Liver (tissue), 9 donors: ENCODE measurements around the gene ADAR. TPM values are rescaled to one million over a fixed set of nuclear protein-coding genes. Genes with fewer than 3 reads are reported as not detected.

ENCODE experiments used
- DNase-seq: peaks from one replicate; pipeline ENCODE4 v3.0.0-alpha.2; 2017; ENCODE audit warnings: low spot score
- H3K27ac ChIP-seq, 2 donors: one replicate each; pipeline ENCODE4 v1.7.0; 2013; ENCODE audit warnings: inconsistent platforms in 2 of 2, low read length in 2 of 2, control low read depth in 1 of 2, low read depth in 1 of 2, mild to moderate bottlenecking in 1 of 2
- H3K27me3 ChIP-seq, 4 donors: one replicate each; pipeline versions ENCODE4 v1.6.1 to v1.7.0; 2013; ENCODE audit warnings: low read length in 3 of 4, inconsistent platforms in 1 of 4, mild to moderate bottlenecking in 1 of 4, moderate library complexity in 1 of 4; ENCODE audit not compliant: control insufficient read depth in 4 of 4, insufficient read depth in 4 of 4
- H3K36me3 ChIP-seq, 4 donors: one replicate each; pipeline versions ENCODE4 v1.6.1 to v1.7.0; 2013; ENCODE audit warnings: low read length in 3 of 4, mild to moderate bottlenecking in 3 of 4, low read depth in 1 of 4, moderate library complexity in 1 of 4; ENCODE audit not compliant: control insufficient read depth in 4 of 4, insufficient read depth in 3 of 4
- H3K4me1 ChIP-seq, 4 donors: one replicate each; pipeline versions ENCODE4 v1.6.1 to v1.7.0; 2013; ENCODE audit warnings: low read length in 3 of 4, mild to moderate bottlenecking in 3 of 4, moderate library complexity in 1 of 4; ENCODE audit not compliant: control insufficient read depth in 4 of 4, insufficient read depth in 4 of 4
- H3K4me3 ChIP-seq, 3 donors: one replicate each; pipeline versions ENCODE4 v1.6.1 to v1.7.0; 2013; ENCODE audit warnings: low read length in 3 of 3, control low read depth in 1 of 3, low read depth in 1 of 3, mild to moderate bottlenecking in 1 of 3
- H3K9ac ChIP-seq, 2 donors: one replicate each; pipeline ENCODE4 v1.7.0; 2013; ENCODE audit warnings: low read length in 2 of 2, mild to moderate bottlenecking in 2 of 2, moderate library complexity in 2 of 2, control low read depth in 1 of 2, low read depth in 1 of 2
- H3K9me3 ChIP-seq, 4 donors: one replicate each; pipeline versions ENCODE4 v1.6.1 to v1.7.0; 2013; ENCODE audit warnings: low read length in 3 of 4; ENCODE audit not compliant: control insufficient read depth in 4 of 4
- EGR1 ChIP-seq, 2 donors: IDR thresholded peaks; 2 replicates each; pipeline ENCODE4 v1.6.1; 2016 to 2018; ENCODE audit warnings: antibody characterized with exemption in 2 of 2, low read depth in 2 of 2
- FOXA1 ChIP-seq: IDR thresholded peaks from 2 replicates; pipeline ENCODE4 v1.6.1; 2016; ENCODE audit warnings: antibody characterized with exemption
- FOXA2 ChIP-seq: IDR thresholded peaks from 2 replicates; pipeline ENCODE4 v1.6.1; 2016; ENCODE audit warnings: antibody characterized with exemption
- GABPA ChIP-seq, 2 donors: IDR thresholded peaks in 1 of 2; conservative IDR thresholded peaks in 1 of 2; 2 replicates each; pipeline ENCODE4 v1.6.1; 2016; ENCODE audit warnings: antibody characterized with exemption in 2 of 2, mild to moderate bottlenecking in 1 of 2, moderate library complexity in 1 of 2
- HNF4A ChIP-seq, 2 donors: conservative IDR thresholded peaks; 2 replicates each; pipeline ENCODE4 v1.6.1; 2016; ENCODE audit warnings: antibody characterized with exemption in 2 of 2, mild to moderate bottlenecking in 2 of 2
- HNF4G ChIP-seq: IDR thresholded peaks from 2 replicates; pipeline ENCODE4 v1.6.1; 2016; ENCODE audit warnings: antibody characterized with exemption
- JUND ChIP-seq, 2 donors: IDR thresholded peaks; 2 replicates each; pipeline ENCODE4 v1.6.1; 2016; ENCODE audit warnings: antibody characterized with exemption in 2 of 2
- NR2F2 ChIP-seq: IDR thresholded peaks from 2 replicates; pipeline ENCODE4 v1.6.1; 2016; ENCODE audit warnings: antibody characterized with exemption
- RAD21 ChIP-seq, 2 donors: IDR thresholded peaks; 2 replicates each; pipeline ENCODE4 v1.6.1; 2016; ENCODE audit warnings: antibody characterized with exemption in 2 of 2, mild to moderate bottlenecking in 2 of 2
- RXRA ChIP-seq, 2 donors: IDR thresholded peaks; 2 replicates each; pipeline ENCODE4 v1.6.1; 2017 to 2018; ENCODE audit warnings: antibody characterized with exemption in 2 of 2, mild to moderate bottlenecking in 1 of 2
- SP1 ChIP-seq: IDR thresholded peaks from 2 replicates; pipeline ENCODE4 v1.6.1; 2018; ENCODE audit warnings: antibody characterized with exemption, mild to moderate bottlenecking
- TAF1 ChIP-seq: conservative IDR thresholded peaks from 2 replicates; pipeline ENCODE4 v1.6.1; 2016; ENCODE audit warnings: antibody characterized with exemption, mild to moderate bottlenecking
- YY1 ChIP-seq: IDR thresholded peaks from 2 replicates; pipeline ENCODE4 v1.6.1; 2016; ENCODE audit warnings: antibody characterized with exemption, mild to moderate bottlenecking
- WGBS: extraction: QIAGEN DNeasy Blood & Tissue Kit; methylation state at CpG from one replicate; pipeline ENCODE4 v1.1.7; 2013; 5-methylcytosine and 5-hydroxymethylcytosine counted together
- polyA plus RNA-seq, 2 donors: library from polyadenylated mRNA; stranded (reverse) in 1 of 2; unstranded in 1 of 2; fragments of 200-250 nt in 1 of 2; fragments of >200 nt in 1 of 2; fragmentation: Nextera tagmentation in 1 of 2; extraction: Ambion mirVana in 1 of 2; gene quantifications; one replicate each; pipeline versions ENCODE4 v1.2.1 to v1.2.3, GENCODE V29; 2013 to 2015
- total RNA-seq, 2 donors: library from RNA; depleted of rRNA; stranded (reverse); fragments of >200 nt; gene quantifications; one replicate each; pipeline ENCODE4 v1.2.3, GENCODE V29; 2014
- TF ChIP-seq, protein P1 (sequence below): IDR thresholded peaks from 2 replicates; pipeline ENCODE4 v1.6.1; 2016; ENCODE audit warnings: antibody characterized with exemption
- TF ChIP-seq, protein P2 (sequence below): IDR thresholded peaks from 2 replicates; pipeline ENCODE4 v1.6.1; 2016; ENCODE audit warnings: antibody characterized with exemption
- TF ChIP-seq, protein P3 (sequence below): IDR thresholded peaks from 2 replicates; pipeline ENCODE4 v1.6.1; 2016; ENCODE audit warnings: antibody characterized with exemption, mild to moderate bottlenecking
- TF ChIP-seq, protein P4 (sequence below): IDR thresholded peaks from 2 replicates; pipeline ENCODE4 v1.6.1; 2016; ENCODE audit warnings: antibody characterized with exemption
- TF ChIP-seq, protein P5 (sequence below): fragments of 150-350 bp; IDR thresholded peaks from 2 replicates; pipeline ENCODE4 v1.5.1; 2017; ENCODE audit warnings: improper control_type of control experiment, low read depth, low read length; ENCODE audit not compliant: missing input control
- donor health status: healthy.
- donor health status: healthy.
- donor health status: healthy.
- donor health status: healthy.
- donor health status: healthy.

Gene ADAR
- total and polyA plus RNA-seq, 4 donors, result 39.3 to 76.1 (median 51.1) TPM

DNA sequence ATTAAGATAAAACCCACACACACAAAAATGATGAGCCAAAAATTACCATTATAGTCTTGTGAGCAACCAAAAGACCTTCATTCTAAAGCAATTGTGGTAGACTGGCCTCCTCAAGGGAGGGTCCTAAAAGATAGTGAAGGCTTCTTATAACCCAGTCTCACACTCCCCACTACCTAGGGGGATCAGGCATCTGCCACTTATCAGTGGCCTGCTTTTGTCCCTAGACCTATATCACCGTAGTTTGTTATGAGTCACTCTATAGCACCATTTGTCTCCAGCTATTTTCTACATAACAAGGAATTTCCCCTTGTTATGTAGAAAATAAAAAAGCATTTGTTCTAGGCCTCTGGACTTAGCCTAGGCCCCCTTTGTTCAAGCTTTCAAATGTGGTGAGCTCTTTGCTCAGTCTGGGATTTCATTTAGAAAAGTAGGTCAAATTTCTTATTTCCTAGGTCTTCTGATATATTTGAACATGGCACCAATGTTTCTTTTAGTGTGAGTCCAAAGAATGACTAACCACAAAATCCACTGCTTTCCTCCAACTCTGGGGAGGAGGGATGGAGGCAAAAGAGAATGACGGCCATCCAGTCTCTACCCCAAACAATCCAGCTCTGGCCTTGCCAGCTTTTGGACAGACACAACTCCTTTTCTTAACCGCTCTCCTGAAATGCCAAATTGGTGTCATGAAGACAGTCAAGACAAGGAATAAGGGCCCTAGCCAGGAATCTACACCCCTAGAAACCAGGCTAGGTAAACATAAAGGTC is 8.9 kb downstream of the ADAR start:
- DNase-seq, result no peak
- Histone ChIP-seq H3K36me3 (peaks cover 23 to 77% (median 65%) of the 10 kb centered on the region in 4 donors), H3K9me3 (no peaks in the 10 kb centered on the region), H3K4me3 (no peak overlapping the region), H3K4me1 (peaks cover 0 to 19% (median 1%) of the 10 kb centered on the region in 4 donors), H3K9ac (no peak overlapping the region), H3K27ac (no peak overlapping the region), H3K27me3 (no peaks in the 10 kb centered on the region)
- no peak for TF ChIP-seq FOXA1
- TF ChIP-seq RXRA (IDR thresholded peaks at IDR 0.05), result no peak
- TF ChIP-seq FOXA2, result no peak
- TF ChIP-seq RAD21 (IDR thresholded peaks at IDR 0.05), result no peak
- TF ChIP-seq, protein P1, sequence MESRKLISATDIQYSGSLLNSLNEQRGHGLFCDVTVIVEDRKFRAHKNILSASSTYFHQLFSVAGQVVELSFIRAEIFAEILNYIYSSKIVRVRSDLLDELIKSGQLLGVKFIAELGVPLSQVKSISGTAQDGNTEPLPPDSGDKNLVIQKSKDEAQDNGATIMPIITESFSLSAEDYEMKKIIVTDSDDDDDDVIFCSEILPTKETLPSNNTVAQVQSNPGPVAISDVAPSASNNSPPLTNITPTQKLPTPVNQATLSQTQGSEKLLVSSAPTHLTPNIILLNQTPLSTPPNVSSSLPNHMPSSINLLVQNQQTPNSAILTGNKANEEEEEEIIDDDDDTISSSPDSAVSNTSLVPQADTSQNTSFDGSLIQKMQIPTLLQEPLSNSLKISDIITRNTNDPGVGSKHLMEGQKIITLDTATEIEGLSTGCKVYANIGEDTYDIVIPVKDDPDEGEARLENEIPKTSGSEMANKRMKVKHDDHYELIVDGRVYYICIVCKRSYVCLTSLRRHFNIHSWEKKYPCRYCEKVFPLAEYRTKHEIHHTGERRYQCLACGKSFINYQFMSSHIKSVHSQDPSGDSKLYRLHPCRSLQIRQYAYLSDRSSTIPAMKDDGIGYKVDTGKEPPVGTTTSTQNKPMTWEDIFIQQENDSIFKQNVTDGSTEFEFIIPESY, result no peak
- no peak for TF ChIP-seq NR2F2
- TF ChIP-seq GABPA (IDR thresholded peaks at IDR 0.05 in 1 of 2, conservative IDR thresholded peaks at IDR 0.05 in 1 of 2), result no peak
- TF ChIP-seq, protein P2, sequence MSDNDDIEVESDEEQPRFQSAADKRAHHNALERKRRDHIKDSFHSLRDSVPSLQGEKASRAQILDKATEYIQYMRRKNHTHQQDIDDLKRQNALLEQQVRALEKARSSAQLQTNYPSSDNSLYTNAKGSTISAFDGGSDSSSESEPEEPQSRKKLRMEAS, result no peak
- TF ChIP-seq YY1, result no peak
- TF ChIP-seq, protein P3, sequence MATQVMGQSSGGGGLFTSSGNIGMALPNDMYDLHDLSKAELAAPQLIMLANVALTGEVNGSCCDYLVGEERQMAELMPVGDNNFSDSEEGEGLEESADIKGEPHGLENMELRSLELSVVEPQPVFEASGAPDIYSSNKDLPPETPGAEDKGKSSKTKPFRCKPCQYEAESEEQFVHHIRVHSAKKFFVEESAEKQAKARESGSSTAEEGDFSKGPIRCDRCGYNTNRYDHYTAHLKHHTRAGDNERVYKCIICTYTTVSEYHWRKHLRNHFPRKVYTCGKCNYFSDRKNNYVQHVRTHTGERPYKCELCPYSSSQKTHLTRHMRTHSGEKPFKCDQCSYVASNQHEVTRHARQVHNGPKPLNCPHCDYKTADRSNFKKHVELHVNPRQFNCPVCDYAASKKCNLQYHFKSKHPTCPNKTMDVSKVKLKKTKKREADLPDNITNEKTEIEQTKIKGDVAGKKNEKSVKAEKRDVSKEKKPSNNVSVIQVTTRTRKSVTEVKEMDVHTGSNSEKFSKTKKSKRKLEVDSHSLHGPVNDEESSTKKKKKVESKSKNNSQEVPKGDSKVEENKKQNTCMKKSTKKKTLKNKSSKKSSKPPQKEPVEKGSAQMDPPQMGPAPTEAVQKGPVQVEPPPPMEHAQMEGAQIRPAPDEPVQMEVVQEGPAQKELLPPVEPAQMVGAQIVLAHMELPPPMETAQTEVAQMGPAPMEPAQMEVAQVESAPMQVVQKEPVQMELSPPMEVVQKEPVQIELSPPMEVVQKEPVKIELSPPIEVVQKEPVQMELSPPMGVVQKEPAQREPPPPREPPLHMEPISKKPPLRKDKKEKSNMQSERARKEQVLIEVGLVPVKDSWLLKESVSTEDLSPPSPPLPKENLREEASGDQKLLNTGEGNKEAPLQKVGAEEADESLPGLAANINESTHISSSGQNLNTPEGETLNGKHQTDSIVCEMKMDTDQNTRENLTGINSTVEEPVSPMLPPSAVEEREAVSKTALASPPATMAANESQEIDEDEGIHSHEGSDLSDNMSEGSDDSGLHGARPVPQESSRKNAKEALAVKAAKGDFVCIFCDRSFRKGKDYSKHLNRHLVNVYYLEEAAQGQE, result no peak
- no peak for TF ChIP-seq SP1
- no peak for TF ChIP-seq HNF4G
- TF ChIP-seq EGR1 (IDR thresholded peaks at IDR 0.05; ENCODE audit: low read depth in 2 of 2), result no peak
- TF ChIP-seq TAF1, result no peak
- TF ChIP-seq, protein P4, sequence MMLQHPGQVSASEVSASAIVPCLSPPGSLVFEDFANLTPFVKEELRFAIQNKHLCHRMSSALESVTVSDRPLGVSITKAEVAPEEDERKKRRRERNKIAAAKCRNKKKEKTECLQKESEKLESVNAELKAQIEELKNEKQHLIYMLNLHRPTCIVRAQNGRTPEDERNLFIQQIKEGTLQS, result no peak
- no peak for TF ChIP-seq JUND (IDR thresholded peaks at IDR 0.05)
- TF ChIP-seq, protein P5, sequence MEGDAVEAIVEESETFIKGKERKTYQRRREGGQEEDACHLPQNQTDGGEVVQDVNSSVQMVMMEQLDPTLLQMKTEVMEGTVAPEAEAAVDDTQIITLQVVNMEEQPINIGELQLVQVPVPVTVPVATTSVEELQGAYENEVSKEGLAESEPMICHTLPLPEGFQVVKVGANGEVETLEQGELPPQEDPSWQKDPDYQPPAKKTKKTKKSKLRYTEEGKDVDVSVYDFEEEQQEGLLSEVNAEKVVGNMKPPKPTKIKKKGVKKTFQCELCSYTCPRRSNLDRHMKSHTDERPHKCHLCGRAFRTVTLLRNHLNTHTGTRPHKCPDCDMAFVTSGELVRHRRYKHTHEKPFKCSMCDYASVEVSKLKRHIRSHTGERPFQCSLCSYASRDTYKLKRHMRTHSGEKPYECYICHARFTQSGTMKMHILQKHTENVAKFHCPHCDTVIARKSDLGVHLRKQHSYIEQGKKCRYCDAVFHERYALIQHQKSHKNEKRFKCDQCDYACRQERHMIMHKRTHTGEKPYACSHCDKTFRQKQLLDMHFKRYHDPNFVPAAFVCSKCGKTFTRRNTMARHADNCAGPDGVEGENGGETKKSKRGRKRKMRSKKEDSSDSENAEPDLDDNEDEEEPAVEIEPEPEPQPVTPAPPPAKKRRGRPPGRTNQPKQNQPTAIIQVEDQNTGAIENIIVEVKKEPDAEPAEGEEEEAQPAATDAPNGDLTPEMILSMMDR, result no peak
- no peak for TF ChIP-seq HNF4A (conservative IDR thresholded peaks at IDR 0.05)
- WGBS, result 85% methylated on average over 3 of the region's 3 CpGs
